ENCODE measurements around the gene PITHD1.
"Not testable (repeated sequence)": the region's sequence is repeated elsewhere in the genome, so short reads cannot be mapped to it uniquely, and the experiment has no call there.

Gene PITHD1

DNA sequence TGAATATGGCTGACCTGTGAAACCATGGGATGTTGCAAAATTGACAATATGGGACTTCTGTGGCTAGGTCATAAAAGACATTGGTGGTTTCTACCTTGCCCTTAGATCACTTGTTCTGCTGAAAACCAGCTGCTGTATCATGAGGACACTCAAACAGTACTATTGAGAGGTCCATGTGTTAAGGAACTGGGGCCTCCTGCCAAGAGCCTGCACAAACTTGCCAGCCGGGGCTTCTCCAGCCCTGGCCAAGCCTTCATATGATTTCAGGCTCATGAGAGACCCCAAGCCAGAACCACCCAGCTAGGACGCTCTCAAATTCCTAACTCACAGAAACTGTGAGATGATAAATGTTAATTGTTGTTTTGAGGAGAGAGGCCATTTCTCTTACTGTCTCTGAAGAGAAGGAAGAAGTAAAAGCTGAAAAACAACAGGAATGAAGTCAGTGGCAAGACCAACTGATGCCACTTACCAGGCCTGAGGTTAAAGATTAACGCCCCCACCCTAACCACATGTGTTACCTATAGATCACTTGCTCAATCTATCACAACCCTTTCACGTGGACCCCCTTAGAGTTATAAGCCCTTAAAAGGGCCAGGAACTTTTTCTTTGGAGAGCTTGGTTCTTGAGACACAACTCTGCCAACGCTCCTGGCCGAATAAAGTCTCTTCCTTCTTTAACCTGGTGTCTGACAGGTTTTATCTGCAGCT, 3.9 kb upstream of the PITHD1 start:
- DNase-seq = no peak

GRCh38 chr1:23776217-23776616, 2.0 kb upstream of the PITHD1 start:
- DNase-seq = no peak

- DNase-seq = no peak
Measured at GRCh38 chr1:23779826-23780371, 1.7 kb downstream of the PITHD1 start.

DNA sequence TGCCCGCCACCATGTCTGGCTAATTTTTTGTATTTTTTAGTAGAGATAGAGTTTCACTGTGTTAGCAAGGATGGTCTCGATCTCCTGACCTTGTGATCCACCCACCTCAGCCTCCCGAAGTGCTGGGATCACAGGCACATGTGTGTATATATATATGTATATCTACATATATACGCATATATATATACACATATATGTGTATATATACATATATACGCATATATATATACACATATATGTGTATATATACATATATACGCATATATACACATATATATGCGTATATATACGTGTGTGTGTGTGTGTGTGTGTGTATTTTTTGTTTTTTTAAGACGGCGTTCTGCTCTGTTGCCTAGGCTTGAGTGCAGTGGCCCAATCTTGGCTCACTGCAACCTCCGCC, 4.9 kb downstream of the PITHD1 start:
- not testable (repeated sequence) for DNase-seq

DNA sequence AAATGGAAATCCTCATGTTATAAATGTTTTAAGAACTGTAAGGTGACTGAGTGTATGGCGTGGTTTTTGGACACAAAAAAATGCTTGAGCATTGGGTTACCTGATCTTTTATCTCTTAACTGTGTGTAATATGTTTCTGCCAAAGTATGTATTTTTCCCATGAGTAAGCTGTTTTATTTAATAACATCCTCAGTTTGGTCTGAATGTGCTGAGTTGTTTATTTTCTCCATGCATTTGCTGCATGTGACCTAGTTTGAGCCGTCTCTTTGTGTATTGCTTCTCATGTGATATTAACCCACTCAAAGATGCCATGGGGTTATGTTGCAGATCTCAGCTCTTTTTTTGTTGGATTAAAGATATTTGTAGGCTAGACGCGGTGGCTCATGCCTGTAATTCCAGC, 6.6 kb downstream of the PITHD1 start:
- DNase-seq = no peak

DNA sequence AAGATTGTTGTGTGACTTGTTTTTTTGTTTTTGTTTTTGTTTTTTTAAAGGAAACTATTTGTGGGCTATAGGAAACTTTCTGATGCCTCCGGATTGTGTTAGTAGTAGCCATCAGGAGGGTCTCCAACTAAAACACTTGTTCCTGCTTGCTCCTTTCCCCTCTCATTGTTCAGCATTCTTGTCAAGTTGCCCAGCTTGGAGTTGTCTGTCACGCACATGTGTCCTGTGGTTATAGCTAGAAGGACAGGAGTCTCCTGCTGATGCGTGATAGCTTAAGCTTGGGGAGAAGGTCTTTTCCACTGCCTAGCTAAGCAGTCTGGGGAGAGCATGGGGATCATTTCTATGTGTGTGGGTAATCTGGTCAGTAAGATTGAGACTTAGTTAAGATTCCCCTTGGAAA, 9.5 kb downstream of the PITHD1 start:
- no peak for DNase-seq

DNA sequence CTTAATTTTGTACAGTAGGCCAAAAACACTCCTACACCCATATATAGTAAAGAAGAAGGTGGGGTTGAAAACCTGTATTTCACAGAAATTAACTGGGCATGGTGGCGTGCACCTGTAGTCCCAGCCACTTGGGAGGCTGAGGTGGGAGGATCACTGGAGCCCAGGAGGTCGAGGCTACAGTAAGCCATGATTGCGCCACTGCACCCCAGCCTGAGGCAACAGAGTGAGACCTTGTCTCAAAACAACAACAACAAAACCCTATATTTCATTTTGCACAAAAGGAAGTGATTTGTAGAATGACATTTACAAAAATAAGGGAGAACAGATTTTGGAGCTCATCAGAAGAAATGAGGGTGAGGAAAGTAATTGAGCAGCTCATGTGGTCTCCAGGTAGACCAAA, 10.5 kb downstream of the PITHD1 start:
- no peak for DNase-seq

DNA sequence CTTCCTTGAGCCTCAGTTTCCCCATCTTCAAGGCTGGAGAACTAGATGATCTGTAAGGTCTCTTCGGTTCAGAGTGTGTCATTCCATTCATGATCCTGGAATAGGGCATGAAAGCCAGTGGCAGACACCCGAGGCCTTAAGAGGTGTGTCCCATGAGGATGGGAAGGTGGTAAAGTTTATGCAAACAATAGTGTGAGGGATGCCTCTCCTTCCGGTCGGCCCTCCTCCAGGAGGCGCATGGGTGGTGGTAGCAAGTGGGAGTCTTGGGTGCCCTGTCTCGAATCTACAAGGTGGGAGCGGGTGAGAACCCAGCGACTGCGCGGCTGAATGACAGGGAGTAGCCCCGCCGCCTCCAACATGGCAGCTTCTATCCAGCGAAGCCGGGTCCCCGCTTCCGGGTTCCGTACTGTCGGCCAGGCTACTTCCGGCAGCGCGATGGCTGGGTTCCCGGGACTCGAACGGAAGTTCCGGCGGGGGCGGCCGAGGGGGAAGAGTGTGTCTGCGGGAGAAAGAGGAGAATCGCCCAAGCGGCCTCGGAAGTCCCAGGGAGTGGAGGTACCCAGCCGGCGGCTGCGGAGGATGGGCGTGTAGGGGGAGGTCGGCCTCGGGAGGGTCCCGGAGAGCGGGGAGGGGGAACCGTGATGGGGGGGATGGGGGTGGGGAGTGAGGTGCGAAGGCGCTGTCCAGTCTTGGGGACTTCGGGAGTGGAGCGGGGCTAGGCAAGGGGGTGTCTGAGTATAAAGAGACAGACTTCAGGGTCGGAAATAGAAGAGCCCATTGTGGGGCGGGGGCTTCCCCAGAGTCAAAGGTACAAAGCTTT, 12.7 kb downstream of the PITHD1 start, which contains the start of gene LYPLA2:
Gene LYPLA2, plus strand, starts transcription at position 450 of the 820 bp plus-strand sequence. CDS start 1,538 bp downstream, outside the sequence.
- peak; percentile 96 for DNase-seq

DNA sequence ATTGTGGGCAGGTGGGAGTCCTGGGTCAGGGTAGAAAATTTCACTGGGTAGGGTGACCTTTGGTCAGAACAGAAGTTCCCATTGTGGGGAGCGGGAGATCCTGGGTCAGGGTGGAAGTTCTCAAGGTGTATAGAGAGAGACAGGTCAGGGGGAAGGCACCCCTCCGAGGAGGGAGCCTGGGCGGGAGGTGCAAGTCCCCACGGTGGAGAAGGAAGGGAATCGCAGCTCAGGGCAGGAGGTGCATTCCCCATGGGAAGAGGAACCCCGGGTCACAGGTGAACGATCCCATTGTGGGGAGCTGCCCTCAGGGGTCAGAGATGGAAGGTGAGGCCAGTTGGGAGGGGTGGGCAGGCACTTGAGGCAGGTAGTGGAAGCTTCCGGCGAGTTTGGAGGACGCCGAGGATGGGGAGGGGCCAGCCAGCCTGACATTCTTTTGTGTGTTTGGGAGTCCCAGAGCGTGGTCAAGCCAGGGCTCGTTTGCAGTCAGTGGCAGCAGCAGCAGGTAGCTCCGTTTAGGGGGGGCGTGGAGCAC, 13.4 kb downstream of the PITHD1 start:
- peak; percentile 75 for DNase-seq

DNA sequence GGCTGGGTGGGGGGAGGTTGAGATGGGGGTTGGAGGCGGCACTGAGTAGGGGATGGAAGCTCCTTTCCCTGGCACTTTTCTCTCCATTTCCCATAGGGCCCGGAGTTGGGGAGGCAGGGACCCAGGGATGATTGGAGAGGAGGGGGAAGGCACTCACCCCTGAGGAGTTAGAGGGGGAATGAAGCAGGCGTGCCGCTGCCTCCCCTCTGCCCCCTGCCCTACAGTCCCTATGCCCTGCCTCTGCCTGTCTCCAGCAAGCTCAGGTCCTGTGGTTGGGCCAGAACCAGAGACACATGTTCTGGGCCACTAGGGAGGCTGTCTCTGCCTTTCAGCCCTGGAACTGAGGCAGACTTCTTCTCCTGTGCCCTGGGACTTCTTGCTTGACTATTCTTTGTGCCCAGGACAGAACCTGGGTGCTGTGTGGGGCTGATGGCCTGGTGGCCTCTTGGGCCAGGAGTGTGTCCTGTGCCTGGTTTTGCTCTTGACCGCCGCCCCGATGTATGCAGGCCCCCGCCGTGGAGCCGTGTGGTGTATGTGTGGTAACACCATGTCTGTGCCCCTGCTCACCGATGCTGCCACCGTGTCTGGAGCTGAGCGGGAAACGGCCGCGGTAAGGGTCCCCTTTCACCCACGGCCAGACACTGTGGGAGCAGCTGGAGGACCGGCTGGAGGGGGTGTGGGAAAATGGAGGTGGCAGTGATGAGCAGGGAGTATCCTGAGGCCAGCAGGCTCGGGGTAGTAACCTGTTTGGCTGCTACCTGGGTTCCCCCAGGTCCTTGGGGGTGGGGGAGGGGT, 14.1 kb downstream of the PITHD1 start:
- no peak for DNase-seq

DNA sequence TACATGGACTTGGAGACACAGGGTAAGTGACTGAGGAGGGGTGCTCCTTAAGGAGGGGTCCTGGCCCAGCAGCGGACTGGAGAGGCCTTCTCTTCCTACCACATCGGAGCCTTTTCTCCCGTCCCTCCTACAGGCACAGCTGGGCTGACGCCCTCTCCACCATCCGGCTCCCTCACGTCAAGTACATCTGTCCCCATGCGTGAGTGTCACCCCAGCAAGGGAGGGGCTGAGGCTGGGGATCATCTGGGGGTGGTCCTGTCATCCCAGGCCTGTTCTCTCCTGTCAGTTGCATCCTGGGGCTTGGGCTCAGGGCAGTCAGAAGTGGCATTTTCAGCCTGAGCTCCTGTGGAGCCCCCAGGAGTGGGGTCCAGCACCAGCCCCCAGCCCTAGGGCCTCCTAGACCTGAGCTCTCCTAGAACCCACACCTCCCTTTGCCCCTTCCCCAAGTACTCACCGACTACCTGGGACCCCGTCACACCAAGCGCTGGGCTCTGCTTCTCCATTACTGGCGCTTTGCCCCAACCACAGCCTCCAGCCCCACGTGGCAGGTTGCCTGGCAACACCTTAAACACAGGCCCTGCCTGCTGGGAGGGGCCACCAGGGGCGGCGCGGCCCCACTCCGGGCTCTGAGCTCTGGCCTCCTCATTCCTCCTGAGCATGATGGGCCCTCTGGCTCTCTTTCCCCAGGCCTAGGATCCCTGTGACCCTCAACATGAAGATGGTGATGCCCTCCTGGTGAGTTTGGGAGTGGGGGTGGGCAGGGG, 15.0 kb downstream of the PITHD1 start:
- DNase-seq = peak; percentile 77

- DNase-seq = no peak
Measured at GRCh38 chr1:23793861-23794731, 15.9 kb downstream of the PITHD1 start.

DNA sequence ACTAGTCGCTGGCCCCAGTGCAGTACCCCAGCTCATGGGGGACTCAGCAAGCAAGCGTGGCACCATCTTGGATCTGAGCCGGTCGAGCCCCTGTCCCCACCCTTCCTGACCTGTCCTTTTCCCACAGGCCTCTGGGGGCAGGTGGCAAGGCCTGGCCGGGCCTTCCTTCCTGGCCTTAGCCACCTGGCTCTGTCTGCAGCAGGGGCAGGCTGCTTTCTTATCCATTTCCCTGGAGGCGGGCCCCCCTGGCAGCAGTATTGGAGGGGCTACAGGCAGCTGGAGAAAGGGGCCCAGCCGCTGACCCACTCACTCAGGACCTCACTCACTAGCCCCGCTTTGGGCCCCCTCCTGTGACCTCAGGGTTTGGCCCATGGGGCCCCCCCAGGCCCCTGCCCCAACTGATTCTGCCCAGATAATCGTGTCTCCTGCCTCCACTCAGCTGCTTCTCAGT, 16.5 kb downstream of the PITHD1 start:
- DNase-seq = not testable (repeated sequence)

DNA sequence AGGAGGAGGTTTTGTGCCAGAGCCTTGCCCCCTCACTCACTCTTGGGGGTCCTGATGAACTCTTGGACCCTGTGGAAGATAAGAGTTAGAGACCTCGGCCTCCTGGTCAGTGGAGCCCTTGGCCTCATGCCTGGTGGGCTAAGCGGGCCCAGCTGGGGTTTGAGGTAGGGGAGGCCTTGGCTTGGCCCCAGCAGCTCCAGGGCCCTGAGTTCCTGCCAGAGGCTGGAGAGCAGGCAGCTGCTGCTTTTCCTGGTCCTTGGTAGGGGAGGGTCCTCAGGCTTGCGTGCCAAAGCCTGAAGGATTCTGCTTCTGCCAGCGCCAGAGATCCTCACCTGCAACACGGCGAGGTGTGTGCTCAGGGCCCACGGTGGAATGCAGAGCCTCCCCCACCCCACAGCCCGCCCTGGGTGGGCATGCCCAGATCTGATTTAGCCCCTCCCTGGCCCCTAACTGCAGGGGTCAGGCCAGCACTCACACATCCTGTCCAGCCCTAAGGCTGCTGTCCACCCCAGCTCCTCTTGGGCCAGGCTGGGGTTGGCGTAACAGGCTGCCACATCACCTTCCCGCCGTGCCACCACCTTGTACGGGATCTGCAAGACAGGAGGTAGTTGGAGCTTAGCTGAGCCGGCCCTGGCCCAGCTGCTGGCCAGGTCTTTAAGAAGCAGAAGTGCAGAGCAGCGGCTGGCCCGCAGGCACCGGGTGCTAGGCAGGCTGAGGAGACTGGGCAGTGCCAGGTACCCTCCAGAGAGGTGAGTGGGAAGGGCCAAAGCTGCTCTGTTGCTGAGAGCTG, 17.7 kb downstream of the PITHD1 start:
- DNase-seq = no peak

- DNase-seq = no peak
Measured at GRCh38 chr1:23796466-23797271, 18.5 kb downstream of the PITHD1 start.

GRCh38 chr1:23797478-23798448, 19.5 kb downstream of the PITHD1 start:
- no peak for DNase-seq

- no peak for DNase-seq
Measured at GRCh38 chr1:23798662-23799142, 20.5 kb downstream of the PITHD1 start.

DNA sequence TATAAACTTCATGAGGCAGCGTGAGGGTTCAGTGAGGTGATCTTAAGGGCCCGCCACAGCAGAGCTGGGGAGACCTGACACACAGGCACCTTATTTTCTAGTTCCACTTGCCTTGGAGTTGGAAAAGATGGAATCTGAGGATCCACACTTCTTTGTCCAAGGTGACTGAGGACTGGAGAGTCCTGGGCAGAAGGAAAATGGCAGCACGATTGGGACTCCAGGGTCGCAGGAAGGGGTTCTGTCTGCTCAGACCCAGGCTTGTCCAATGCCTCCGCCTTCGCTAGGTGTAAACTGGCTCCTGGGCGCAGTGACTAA, 21.0 kb downstream of the PITHD1 start:
- no peak for DNase-seq
